ENCODE measurements around the gene TRIM31.

The TRIM31 gene, protein sequence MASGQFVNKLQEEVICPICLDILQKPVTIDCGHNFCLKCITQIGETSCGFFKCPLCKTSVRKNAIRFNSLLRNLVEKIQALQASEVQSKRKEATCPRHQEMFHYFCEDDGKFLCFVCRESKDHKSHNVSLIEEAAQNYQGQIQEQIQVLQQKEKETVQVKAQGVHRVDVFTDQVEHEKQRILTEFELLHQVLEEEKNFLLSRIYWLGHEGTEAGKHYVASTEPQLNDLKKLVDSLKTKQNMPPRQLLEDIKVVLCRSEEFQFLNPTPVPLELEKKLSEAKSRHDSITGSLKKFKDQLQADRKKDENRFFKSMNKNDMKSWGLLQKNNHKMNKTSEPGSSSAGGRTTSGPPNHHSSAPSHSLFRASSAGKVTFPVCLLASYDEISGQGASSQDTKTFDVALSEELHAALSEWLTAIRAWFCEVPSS

DNA sequence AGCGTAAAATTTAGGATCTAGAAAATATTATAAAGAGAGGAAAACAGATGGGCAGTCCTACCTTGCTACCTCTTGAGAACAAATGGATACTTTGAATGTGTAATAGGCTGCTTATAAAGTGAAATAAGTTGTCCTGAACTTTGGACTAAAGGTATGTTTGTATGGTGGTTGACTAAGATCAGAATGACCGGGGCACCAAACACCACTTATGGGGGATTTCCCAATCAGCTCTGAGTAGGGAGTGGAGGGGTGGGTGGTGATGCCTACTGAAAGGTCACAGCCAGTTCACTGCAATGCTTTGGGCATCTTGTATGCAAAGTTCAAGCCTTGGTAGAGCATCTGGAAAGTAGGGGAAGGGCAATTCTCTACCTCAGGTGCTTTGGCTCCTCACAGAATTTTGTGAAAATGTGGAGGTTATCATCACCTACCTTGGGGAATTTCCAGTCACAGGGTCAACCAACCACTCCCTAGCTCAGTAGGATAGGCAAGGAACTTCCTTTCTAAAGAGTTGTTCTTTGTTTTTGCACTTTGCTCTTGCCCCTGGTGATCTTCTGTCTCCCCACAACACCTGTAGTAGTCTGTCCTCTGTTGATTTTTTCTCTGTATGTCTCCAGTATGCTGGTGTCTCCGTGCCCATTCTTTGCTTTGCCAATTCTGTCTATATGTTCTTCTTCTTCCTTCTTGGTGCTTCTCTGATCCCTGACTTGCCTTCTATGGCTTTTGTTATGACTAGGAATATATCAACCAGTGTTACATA, at the start of gene TRIM31:
TRIM31 (minus strand) TSS at position 88 of the 757 bp plus-strand sequence. CDS start 285 bp downstream, outside the sequence.
- no peak for TF ChIP-seq EGR1 (IDR thresholded peaks at IDR 0.05)
- TF ChIP-seq, protein P1, sequence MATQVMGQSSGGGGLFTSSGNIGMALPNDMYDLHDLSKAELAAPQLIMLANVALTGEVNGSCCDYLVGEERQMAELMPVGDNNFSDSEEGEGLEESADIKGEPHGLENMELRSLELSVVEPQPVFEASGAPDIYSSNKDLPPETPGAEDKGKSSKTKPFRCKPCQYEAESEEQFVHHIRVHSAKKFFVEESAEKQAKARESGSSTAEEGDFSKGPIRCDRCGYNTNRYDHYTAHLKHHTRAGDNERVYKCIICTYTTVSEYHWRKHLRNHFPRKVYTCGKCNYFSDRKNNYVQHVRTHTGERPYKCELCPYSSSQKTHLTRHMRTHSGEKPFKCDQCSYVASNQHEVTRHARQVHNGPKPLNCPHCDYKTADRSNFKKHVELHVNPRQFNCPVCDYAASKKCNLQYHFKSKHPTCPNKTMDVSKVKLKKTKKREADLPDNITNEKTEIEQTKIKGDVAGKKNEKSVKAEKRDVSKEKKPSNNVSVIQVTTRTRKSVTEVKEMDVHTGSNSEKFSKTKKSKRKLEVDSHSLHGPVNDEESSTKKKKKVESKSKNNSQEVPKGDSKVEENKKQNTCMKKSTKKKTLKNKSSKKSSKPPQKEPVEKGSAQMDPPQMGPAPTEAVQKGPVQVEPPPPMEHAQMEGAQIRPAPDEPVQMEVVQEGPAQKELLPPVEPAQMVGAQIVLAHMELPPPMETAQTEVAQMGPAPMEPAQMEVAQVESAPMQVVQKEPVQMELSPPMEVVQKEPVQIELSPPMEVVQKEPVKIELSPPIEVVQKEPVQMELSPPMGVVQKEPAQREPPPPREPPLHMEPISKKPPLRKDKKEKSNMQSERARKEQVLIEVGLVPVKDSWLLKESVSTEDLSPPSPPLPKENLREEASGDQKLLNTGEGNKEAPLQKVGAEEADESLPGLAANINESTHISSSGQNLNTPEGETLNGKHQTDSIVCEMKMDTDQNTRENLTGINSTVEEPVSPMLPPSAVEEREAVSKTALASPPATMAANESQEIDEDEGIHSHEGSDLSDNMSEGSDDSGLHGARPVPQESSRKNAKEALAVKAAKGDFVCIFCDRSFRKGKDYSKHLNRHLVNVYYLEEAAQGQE (IDR thresholded peaks at IDR 0.05; ENCODE audit: low read depth), result no peak
- TF ChIP-seq EP300 (IDR thresholded peaks at IDR 0.05; ENCODE audit: borderline replicate concordance), result no peak
- no peak for TF ChIP-seq RAD21 (IDR thresholded peaks at IDR 0.05; ENCODE audit: low read depth)
- TF ChIP-seq TCF12 (IDR thresholded peaks at IDR 0.05; ENCODE audit: low read depth), result no peak
- TF ChIP-seq, protein P2, sequence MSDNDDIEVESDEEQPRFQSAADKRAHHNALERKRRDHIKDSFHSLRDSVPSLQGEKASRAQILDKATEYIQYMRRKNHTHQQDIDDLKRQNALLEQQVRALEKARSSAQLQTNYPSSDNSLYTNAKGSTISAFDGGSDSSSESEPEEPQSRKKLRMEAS (IDR thresholded peaks at IDR 0.05), result no peak
- TF ChIP-seq, protein P3, sequence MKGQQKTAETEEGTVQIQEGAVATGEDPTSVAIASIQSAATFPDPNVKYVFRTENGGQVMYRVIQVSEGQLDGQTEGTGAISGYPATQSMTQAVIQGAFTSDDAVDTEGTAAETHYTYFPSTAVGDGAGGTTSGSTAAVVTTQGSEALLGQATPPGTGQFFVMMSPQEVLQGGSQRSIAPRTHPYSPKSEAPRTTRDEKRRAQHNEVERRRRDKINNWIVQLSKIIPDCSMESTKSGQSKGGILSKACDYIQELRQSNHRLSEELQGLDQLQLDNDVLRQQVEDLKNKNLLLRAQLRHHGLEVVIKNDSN (IDR thresholded peaks at IDR 0.05), result no peak
- no peak for TF ChIP-seq NFIC (IDR thresholded peaks at IDR 0.05)
- TF ChIP-seq CEBPB (IDR thresholded peaks at IDR 0.05), result no peak
- no peak for TF ChIP-seq TAF1 (IDR thresholded peaks at IDR 0.05; ENCODE audit: low read depth)
- no peak for TF ChIP-seq CREB1 (IDR thresholded peaks at IDR 0.05; ENCODE audit: low read depth)
- TF ChIP-seq FOXM1 (IDR thresholded peaks at IDR 0.05; ENCODE audit: borderline replicate concordance, low read depth), result no peak
- no peak for TF ChIP-seq TEAD4 (IDR thresholded peaks at IDR 0.05)
- TF ChIP-seq ZBTB7A (IDR thresholded peaks at IDR 0.05; ENCODE audit: low read depth), result no peak
- no peak for TF ChIP-seq YY1 (IDR thresholded peaks at IDR 0.05; ENCODE audit: low read depth)

DNA sequence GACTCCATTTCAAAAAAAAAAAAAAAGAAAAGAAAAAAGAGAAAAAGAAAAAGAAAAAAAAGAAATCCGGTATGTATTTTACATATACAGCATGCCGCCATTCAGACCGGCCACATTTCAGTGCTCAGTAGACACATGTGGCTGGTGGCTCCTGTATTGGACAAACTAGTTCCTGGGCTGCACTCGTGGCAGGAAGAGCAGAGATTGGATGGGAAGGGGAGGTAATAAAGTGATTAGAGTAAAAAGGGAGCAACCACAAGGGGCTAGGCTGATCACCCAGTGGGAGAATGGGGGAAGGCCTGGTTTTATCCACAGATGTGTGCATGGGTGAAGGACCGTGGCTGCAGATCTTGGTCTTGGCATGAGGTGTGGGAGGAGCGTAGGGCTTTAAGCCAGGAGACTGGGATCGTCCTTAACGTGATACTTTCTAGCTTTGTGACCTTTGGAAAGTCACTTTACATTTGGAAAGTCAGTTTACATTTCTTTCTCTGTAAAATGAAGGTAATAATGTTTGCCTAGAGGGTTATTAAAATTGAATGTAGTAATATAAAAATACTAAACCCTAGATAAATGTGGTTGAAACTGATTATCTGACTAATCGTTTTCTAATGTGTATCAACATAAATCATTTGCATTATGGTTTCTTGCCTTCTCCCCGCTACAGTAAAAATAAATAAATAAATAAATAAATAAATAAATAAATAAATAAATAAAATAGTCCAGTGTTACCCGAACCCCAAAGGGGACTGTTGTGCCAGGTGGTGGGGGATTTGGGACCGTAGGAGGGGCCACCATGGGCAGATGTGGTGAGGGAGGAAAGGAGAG, 49.6 kb upstream of the TRIM31 start:
- TF ChIP-seq, protein P1 (IDR thresholded peaks at IDR 0.05; ENCODE audit: low read depth), result no peak
- no peak for TF ChIP-seq EP300 (IDR thresholded peaks at IDR 0.05; ENCODE audit: borderline replicate concordance)

DNA sequence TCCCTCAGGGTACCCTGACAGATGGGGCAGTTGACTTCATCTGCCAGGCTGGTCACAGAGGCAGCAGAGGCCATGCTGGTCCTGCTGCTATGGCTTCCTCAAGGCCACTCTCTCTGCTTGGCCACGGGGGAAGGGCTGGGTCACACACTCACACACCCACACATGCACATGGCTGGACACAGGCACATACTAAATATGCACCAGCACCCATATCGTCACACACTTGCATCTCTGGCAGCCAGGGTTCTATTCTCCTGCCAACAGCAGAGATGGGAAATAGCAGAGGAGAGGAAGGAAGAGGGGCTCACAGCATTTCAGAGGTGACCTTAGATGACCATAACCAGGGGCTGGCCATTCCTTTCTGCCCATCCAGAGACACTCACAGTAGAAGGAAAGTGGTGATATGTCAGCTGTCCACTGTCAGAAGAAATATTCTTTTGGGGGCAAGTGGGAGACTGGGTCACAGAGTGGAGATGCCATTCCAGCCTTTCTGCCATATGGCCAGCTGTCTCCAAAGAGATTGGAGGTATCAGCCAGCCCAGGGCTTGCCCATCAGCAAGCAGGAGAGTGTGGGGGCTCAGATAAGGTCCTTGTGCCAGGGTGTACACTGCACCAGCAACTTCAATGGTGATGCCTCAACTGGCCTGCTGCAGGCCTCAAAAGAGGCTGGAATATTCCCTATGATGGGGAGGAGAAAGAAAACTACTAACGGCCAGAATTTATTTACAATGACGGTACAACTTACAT, 48.1 kb upstream of the TRIM31 start, which contains the start of gene TRIM10:
TRIM10 (minus strand) TSS at position 427 of the 747 bp plus-strand sequence; CDS start at position 74, 353 bp downstream.
- TF ChIP-seq TEAD4 (IDR thresholded peaks at IDR 0.05) (no peak), NFIC (IDR thresholded peaks at IDR 0.05) (no peak), RAD21 (IDR thresholded peaks at IDR 0.05; ENCODE audit: low read depth) (no peak), CREB1 (IDR thresholded peaks at IDR 0.05; ENCODE audit: low read depth) (no peak), FOXM1 (IDR thresholded peaks at IDR 0.05; ENCODE audit: borderline replicate concordance, low read depth) (no peak), EGR1 (IDR thresholded peaks at IDR 0.05) (no peak), TCF12 (IDR thresholded peaks at IDR 0.05; ENCODE audit: low read depth) (no peak), EP300 (IDR thresholded peaks at IDR 0.05; ENCODE audit: borderline replicate concordance) (no peak), ZBTB7A (IDR thresholded peaks at IDR 0.05; ENCODE audit: low read depth) (no peak), CEBPB (IDR thresholded peaks at IDR 0.05) (no peak)
- TF ChIP-seq, protein P1 (IDR thresholded peaks at IDR 0.05; ENCODE audit: low read depth), result no peak
- TF ChIP-seq, protein P3 (IDR thresholded peaks at IDR 0.05), result no peak
